ENCODE results near the gene GAS7.

Gene GAS7

GRCh38 chr17:9956474-9957131 is 241.8 kb downstream of the GAS7 start:
- no peak for DNase-seq (ENCODE audit: low read depth in 3 of 3, low spot score in 1 of 3)

- DNase-seq (ENCODE audit: low read depth in 3 of 3, low spot score in 1 of 3): no peak
Observed at GRCh38 chr17:9953492-9953891, 244.9 kb downstream of the GAS7 start.

- DNase-seq (ENCODE audit: low read depth in 3 of 3, low spot score in 1 of 3): no peak
Observed at GRCh38 chr17:9951803-9952202, 246.6 kb downstream of the GAS7 start.

GRCh38 chr17:9948928-9949327 is 249.5 kb downstream of the GAS7 start:
- DNase-seq (ENCODE audit: low read depth in 3 of 3, low spot score in 1 of 3): no peak

GRCh38 chr17:9944704-9945103 is 253.7 kb downstream of the GAS7 start:
- no peak for DNase-seq (ENCODE audit: low read depth in 3 of 3, low spot score in 1 of 3)

GRCh38 chr17:9943343-9943742 is 255.1 kb downstream of the GAS7 start:
- DNase-seq (ENCODE audit: low read depth in 3 of 3, low spot score in 1 of 3): no peak

GRCh38 chr17:9942885-9943284 is 255.5 kb downstream of the GAS7 start:
- no peak for DNase-seq (ENCODE audit: low read depth in 3 of 3, low spot score in 1 of 3)

GRCh38 chr17:9941305-9941704 is 257.1 kb downstream of the GAS7 start:
- DNase-seq (ENCODE audit: low read depth in 3 of 3, low spot score in 1 of 3): no peak

GRCh38 chr17:9940841-9941240 is 257.6 kb downstream of the GAS7 start:
- DNase-seq (ENCODE audit: low read depth in 3 of 3, low spot score in 1 of 3): no peak

GRCh38 chr17:9938764-9939163 is 259.6 kb downstream of the GAS7 start:
- DNase-seq (ENCODE audit: low read depth in 3 of 3, low spot score in 1 of 3): no peak

GRCh38 chr17:9937901-9938300 is 260.5 kb downstream of the GAS7 start:
- DNase-seq (ENCODE audit: low read depth in 3 of 3, low spot score in 1 of 3): no peak

GRCh38 chr17:9937241-9937761 is 261.1 kb downstream of the GAS7 start:
- DNase-seq (ENCODE audit: low read depth in 3 of 3, low spot score in 1 of 3): no peak

- no peak for DNase-seq (ENCODE audit: low read depth in 3 of 3, low spot score in 1 of 3)
Observed at GRCh38 chr17:9936095-9936494, 262.3 kb downstream of the GAS7 start.

GRCh38 chr17:9935408-9935807 is 263.0 kb downstream of the GAS7 start:
- DNase-seq (ENCODE audit: low read depth in 3 of 3, low spot score in 1 of 3): no peak

- no peak for DNase-seq (ENCODE audit: low read depth in 3 of 3, low spot score in 1 of 3)
Observed at GRCh38 chr17:9934331-9934730, 264.1 kb downstream of the GAS7 start.

GRCh38 chr17:9932491-9932890 is 265.9 kb downstream of the GAS7 start:
- DNase-seq (ENCODE audit: low read depth in 3 of 3, low spot score in 1 of 3): no peak

GRCh38 chr17:9931144-9931741 is 267.2 kb downstream of the GAS7 start:
- DNase-seq (ENCODE audit: low read depth in 3 of 3, low spot score in 1 of 3): no peak

- no peak for DNase-seq (ENCODE audit: low read depth in 3 of 3, low spot score in 1 of 3)
Observed at GRCh38 chr17:9929871-9930270, 268.5 kb downstream of the GAS7 start.

GRCh38 chr17:9928601-9929333 is 269.6 kb downstream of the GAS7 start:
- DNase-seq (ENCODE audit: low read depth in 3 of 3, low spot score in 1 of 3): no peak

GRCh38 chr17:9926150-9926804 is 272.1 kb downstream of the GAS7 start:
- DNase-seq (ENCODE audit: low read depth in 3 of 3, low spot score in 1 of 3): no peak

GRCh38 chr17:9925457-9925856 is 272.9 kb downstream of the GAS7 start:
- no peak for DNase-seq (ENCODE audit: low read depth in 3 of 3, low spot score in 1 of 3)

- DNase-seq (ENCODE audit: low read depth in 3 of 3, low spot score in 1 of 3): no peak
Observed at GRCh38 chr17:9924735-9925191, 273.6 kb downstream of the GAS7 start.
